ENCODE data around the gene RCAN3.

GRCh38 chr1:24553931-24554330, 51.3 kb downstream of the RCAN3 start:
- no peak for TF ChIP-seq CTCF (IDR thresholded peaks at IDR 0.05)
- TF ChIP-seq ZFX (IDR thresholded peaks at IDR 0.05; ENCODE audit: borderline replicate concordance): no peak

All from 22Rv1 (cell line).